Measurements from ENCODE around the gene OLFM2. TPM values are rescaled to one million over a fixed set of nuclear protein-coding genes. Genes with fewer than 3 reads are reported as not detected.

Gene OLFM2
- total and polyA plus RNA-seq, 9 of the 15 experiments (the other 6 are each of a cell fraction or from before 2014, with no cell fraction given) = 0.10 to 0.33 (median 0.23) TPM; not detected in 4

GRCh38 chr19:9881720-9882119 lies 54.6 kb downstream of the OLFM2 start (continued):
- no peak for TF ChIP-seq CCAR2 (IDR thresholded peaks at IDR 0.05; ENCODE audit: low read depth, low read length)

- peak in 1 of 4 experiments; percentile 13 for DNase-seq (ENCODE audit: extremely low read depth in 1 of 4, low spot score in 3 of 4)
- BruUV-seq (replicated peaks) = no TSS peak
- H3K4me1 ChIP-seq (replicated peaks in 1 of 2; ENCODE audit: control insufficient read depth in 2 of 2, insufficient read depth in 2 of 2, low read length in 2 of 2) = no peaks in the 10 kb centered on the region; a peak in 2 of 5 replicates
- no peak overlapping the region for H3K4me2 ChIP-seq (ENCODE audit: insufficient read depth, low read length)
- no peak for ATAC-seq
- no peaks in the 10 kb centered on the region for H3K79me2 ChIP-seq (ENCODE audit: control insufficient read depth, insufficient read depth, low read length)
- no peak overlapping the region for H3K9ac ChIP-seq (ENCODE audit: insufficient read depth in 1 of 2, low read depth in 2 of 2, low read length in 2 of 2)
- no peak overlapping the region for H3K4me3 ChIP-seq
- no peak overlapping the region for H2AFZ ChIP-seq (ENCODE audit: low read depth, low read length)
- ChIA-PET CTCF (ENCODE audit: low intra/inter-chr PET ratio) (no interaction called here), POLR2A (interaction anchor here (0.6 to 1.1 kb wide), 2 partner anchors 21 to 142 kb away, joined by 3 read pairs; no protein-coding TSS in a partner anchor)
- intact Hi-C loops (cut with micrococcal nuclease) (no loop called here), in situ Hi-C loops (cut with MboI) (no loop called here)
- no peaks in the 10 kb centered on the region for H4K20me1 ChIP-seq (replicated peaks; ENCODE audit: control insufficient read depth, insufficient read depth, low read length)
- TF ChIP-seq ZNF121 (CRISPR knock-in tag; conservative IDR thresholded peaks at IDR 0.05) = peak; percentile 94
- TF ChIP-seq ZNF785 (CRISPR knock-in tag; IDR thresholded peaks at IDR 0.05) = no peak
- no peak for TF ChIP-seq CTBP1 (IDR thresholded peaks at IDR 0.05; ENCODE audit: borderline replicate concordance)
- TF ChIP-seq SPI1 (IDR thresholded peaks at IDR 0.05; ENCODE audit: borderline replicate concordance, low read depth, low read length) = peak; percentile 15; the same call in 1 of the 2 replicates
- TF ChIP-seq ZBED1 (IDR thresholded peaks at IDR 0.05) = no peak
- no peak for TF ChIP-seq MYNN (IDR thresholded peaks at IDR 0.05)
- TF ChIP-seq MYNN (CRISPR knock-in tag; IDR thresholded peaks at IDR 0.05) = no peak
- TF ChIP-seq RBM25 (IDR thresholded peaks at IDR 0.05; ENCODE audit: low read depth, low read length, severe bottlenecking) = peak; percentile 33
- 0 out of 2 replicates have a peak, but pooled peaks have one; percentile 21 for TF ChIP-seq GABPA (tag; conservative IDR thresholded peaks at IDR 0.05; ENCODE audit: low read depth)
- TF ChIP-seq TAF7 (tag; IDR thresholded peaks at IDR 0.05) = no peak
- peak; percentile 37; the same call in 1 of the 2 replicates for TF ChIP-seq CBFA2T3 (IDR thresholded peaks at IDR 0.05)
- TF ChIP-seq BCOR (IDR thresholded peaks at IDR 0.05) = 0 out of 2 replicates have a peak, but pooled peaks have one; percentile 60
- no peak overlapping the region for H3K27ac ChIP-seq (ENCODE audit: extremely low read depth, low read depth, low read length)
- H3K9me1 ChIP-seq (ENCODE audit: control insufficient read depth, insufficient read depth, low read length) = no peaks in the 10 kb centered on the region
- H3K36me3 ChIP-seq (ENCODE audit: control insufficient read depth, insufficient read depth, low read length) = no peaks in the 10 kb centered on the region
- H3K9me3 ChIP-seq (replicated peaks; ENCODE audit: control insufficient read depth, insufficient read depth, low read depth, low read length) = no peaks in the 10 kb centered on the region
- FAIRE-seq = no peak
- 4% methylated on average over 11 of the region's 11 CpGs for WGBS (ENCODE audit: insufficient coverage, low coverage, missing lambda C conversion rate)
- peaks cover 1 to 24% of the 10 kb centered on the region in 2 experiments; a peak in 3 of 5 replicates for H3K27me3 ChIP-seq (ENCODE audit: control insufficient read depth in 2 of 2, insufficient read depth in 2 of 2, low read length in 2 of 2)
Observed at GRCh38 chr19:9878511-9879196, 57.7 kb downstream of the OLFM2 start.
